Parathyroid adenoma (tissue), 2 donors: ENCODE measurements around the gene PCSK5.
"Not testable (repeated sequence)": the region's sequence is repeated elsewhere in the genome, so short reads cannot be mapped to it uniquely, and the experiment has no call there.

Source experiments
- H2AFZ ChIP-seq: fragments of 300-600 bp; sonication (generic); one replicate; pipeline ENCODE4 v1.7.0; 2017; ENCODE audit warnings: antibody characterized with exemption, mild to moderate bottlenecking
- H3K27ac ChIP-seq: fragments of 300-600 bp; sonication (generic); one replicate; pipeline ENCODE4 v1.7.0; 2017
- H3K27me3 ChIP-seq: fragments of 300-600 bp; sonication (generic); one replicate; pipeline ENCODE4 v1.7.0; 2017; ENCODE audit warnings: low read length; ENCODE audit not compliant: control insufficient read depth, insufficient read depth
- H3K36me3 ChIP-seq: fragments of 300-600 bp; sonication (generic); one replicate; pipeline ENCODE4 v1.7.0; 2017; ENCODE audit warnings: low read length; ENCODE audit not compliant: control insufficient read depth, insufficient read depth
- H3K4me1 ChIP-seq: fragments of 300-600 bp; sonication (generic); one replicate; pipeline ENCODE4 v1.7.0; 2017; ENCODE audit warnings: control low read depth
- H3K4me2 ChIP-seq: fragments of 300-600 bp; sonication (generic); one replicate; pipeline ENCODE4 v1.7.0; 2017; ENCODE audit warnings: low read length
- H3K4me3 ChIP-seq: fragments of 300-600 bp; sonication (generic); one replicate; pipeline ENCODE4 v1.7.0; 2017; ENCODE audit warnings: low read depth, low read length
- H3K79me2 ChIP-seq: fragments of 300-600 bp; sonication (generic); one replicate; pipeline ENCODE4 v1.7.0; 2017; ENCODE audit warnings: control low read depth
- H3K9ac ChIP-seq: fragments of 300-600 bp; sonication (generic); one replicate; pipeline ENCODE4 v1.7.0; 2017; ENCODE audit warnings: mild to moderate bottlenecking
- H3K9me3 ChIP-seq: fragments of 300-600 bp; sonication (generic); one replicate; pipeline ENCODE4 v1.7.0; 2017; ENCODE audit warnings: low read length; ENCODE audit not compliant: control insufficient read depth
- CTCF ChIP-seq: fragments of 300-600 bp; sonication (generic); IDR thresholded peaks from one replicate; pipeline ENCODE4 v1.7.0; 2017; ENCODE audit warnings: antibody characterized with exemption, mild to moderate bottlenecking
- donor health status: primary hyperparathyroidism.

PCSK5 gene

DNA sequence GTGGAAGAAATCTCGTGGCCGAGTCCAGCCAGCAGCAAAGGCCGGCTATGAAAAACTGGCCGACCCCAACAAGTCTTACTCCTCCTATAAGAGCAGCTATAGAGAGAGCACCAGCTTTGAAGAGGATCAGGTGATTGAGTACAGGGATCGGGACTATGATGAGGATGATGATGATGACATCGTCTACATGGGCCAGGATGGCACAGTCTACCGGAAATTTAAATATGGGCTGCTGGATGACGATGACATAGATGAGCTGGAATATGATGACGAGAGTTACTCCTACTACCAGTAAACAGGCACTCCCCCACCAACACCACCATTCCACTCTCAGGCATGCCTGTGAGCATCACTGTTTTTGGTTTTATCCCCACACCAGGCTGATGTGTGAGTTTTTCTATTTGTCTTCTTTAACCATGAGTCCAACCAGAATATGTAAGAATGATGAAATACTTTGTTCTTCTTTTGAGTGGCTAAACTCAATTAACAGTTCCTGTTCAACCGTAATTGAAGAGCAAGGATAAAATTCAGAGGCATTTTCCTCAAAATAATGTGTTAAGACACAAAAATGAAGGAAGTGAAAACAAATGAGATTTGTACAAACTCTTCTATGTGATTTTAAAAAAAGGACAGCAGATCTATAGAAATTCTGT, 468.3 kb downstream of the PCSK5 start:
- Histone ChIP-seq H3K27me3 (no peaks in the 10 kb centered on the region), H3K36me3 (no peaks in the 10 kb centered on the region), H3K27ac (no peak overlapping the region), H3K4me2 (no peak overlapping the region), H3K4me1 (no peaks in the 10 kb centered on the region), H3K9ac (no peak overlapping the region), H3K4me3 (no peak overlapping the region), H2AFZ (no peak overlapping the region), H3K79me2 (no peaks in the 10 kb centered on the region), H3K9me3 (no peaks in the 10 kb centered on the region)
- no peak for TF ChIP-seq CTCF

- no peaks in the 10 kb centered on the region for H3K36me3 ChIP-seq
- H3K4me1 ChIP-seq, result no peaks in the 10 kb centered on the region
- H2AFZ ChIP-seq, result no peak overlapping the region
- TF ChIP-seq CTCF, result no peak
- no peaks in the 10 kb centered on the region for H3K79me2 ChIP-seq
- no peak overlapping the region for H3K4me3 ChIP-seq
- H3K4me2 ChIP-seq, result no peak overlapping the region
- no peaks in the 10 kb centered on the region for H3K27me3 ChIP-seq
- H3K27ac ChIP-seq, result no peak overlapping the region
- H3K9ac ChIP-seq, result no peak overlapping the region
- H3K9me3 ChIP-seq, result no peaks in the 10 kb centered on the region
Observed at GRCh38 chr9:76359365-76359764, 468.9 kb downstream of the PCSK5 start.

- H3K4me3 ChIP-seq, result no peak overlapping the region
- H3K4me1 ChIP-seq, result no peaks in the 10 kb centered on the region
- TF ChIP-seq CTCF, result no peak
- no peak overlapping the region for H2AFZ ChIP-seq
- no peaks in the 10 kb centered on the region for H3K27me3 ChIP-seq
- no peak overlapping the region for H3K27ac ChIP-seq
- H3K4me2 ChIP-seq, result no peak overlapping the region
- H3K9ac ChIP-seq, result no peak overlapping the region
- H3K36me3 ChIP-seq, result no peaks in the 10 kb centered on the region
- H3K9me3 ChIP-seq, result no peaks in the 10 kb centered on the region
- no peaks in the 10 kb centered on the region for H3K79me2 ChIP-seq
Observed at GRCh38 chr9:76359766-76360165, 469.3 kb downstream of the PCSK5 start.

- H3K27me3 ChIP-seq, H3K4me2 ChIP-seq, H3K9ac ChIP-seq, H3K79me2 ChIP-seq, H3K27ac ChIP-seq, H3K4me3 ChIP-seq, H3K4me1 ChIP-seq, H3K36me3 ChIP-seq, H2AFZ ChIP-seq, H3K9me3 ChIP-seq: not testable (repeated sequence)
Observed at GRCh38 chr9:76362332-76363031, 472.0 kb downstream of the PCSK5 start.

GRCh38 chr9:76363032-76363395, 472.5 kb downstream of the PCSK5 start:
- H2AFZ ChIP-seq, result no peak overlapping the region
- no peak for TF ChIP-seq CTCF

More at GRCh38 chr9:76363032-76363395, 472.5 kb downstream of the PCSK5 start:
- H3K27ac ChIP-seq, result no peak overlapping the region
- H3K27me3 ChIP-seq, result no peaks in the 10 kb centered on the region
- no peak overlapping the region for H3K4me2 ChIP-seq
- H3K9ac ChIP-seq, result no peak overlapping the region
- no peaks in the 10 kb centered on the region for H3K4me1 ChIP-seq
- no peaks in the 10 kb centered on the region for H3K9me3 ChIP-seq
- no peak overlapping the region for H3K4me3 ChIP-seq
- H3K79me2 ChIP-seq, result no peaks in the 10 kb centered on the region
- H3K36me3 ChIP-seq, result no peaks in the 10 kb centered on the region
